Neuronal stem cell (in vitro differentiated cells): ENCODE data around the gene RABGGTA. TPM values are rescaled to one million over a fixed set of nuclear protein-coding genes. Genes with fewer than 3 reads are reported as not detected.

ENCODE experiments used
- small RNA-seq: library from polyadenylated mRNA; stranded (forward); fragments of <200 nt; extraction: miRNeasy Mini kit (QIAGEN cat#:217004); gene quantifications from one replicate; pipeline ENCODE3, GENCODE V24; 2013; ENCODE audit not compliant: insufficient read depth

The RABGGTA gene

Small RNAs within 50 kb of the gene (small RNA-seq; reads per million reads assigned to genes)
- gene MDP1, result not detected
